ENCODE measurements around the gene MAGEC3.
"Not testable (repeated sequence)": the region's sequence is repeated elsewhere in the genome, so short reads cannot be mapped to it uniquely, and the experiment has no call there.

DNA sequence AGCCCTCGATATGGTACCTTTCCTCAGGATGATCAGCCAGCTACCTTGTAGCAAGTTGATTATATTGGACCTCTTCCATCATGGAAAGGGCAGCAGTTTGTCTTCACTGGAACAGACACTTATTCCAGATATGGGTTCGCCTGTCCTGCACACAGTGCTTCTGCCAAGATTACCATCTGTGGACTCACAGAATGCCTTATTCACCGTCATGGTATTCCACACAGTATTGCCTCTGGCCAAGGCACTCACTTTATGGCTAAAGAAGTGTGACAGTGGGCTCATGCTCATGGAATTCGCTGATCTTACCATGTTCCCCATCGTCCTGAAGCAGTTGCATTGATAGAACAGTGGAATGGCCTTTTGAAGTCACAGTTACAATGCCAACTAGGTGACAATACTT is 50.7 kb downstream of the MAGEC3 start:
- TF ChIP-seq, protein P1, sequence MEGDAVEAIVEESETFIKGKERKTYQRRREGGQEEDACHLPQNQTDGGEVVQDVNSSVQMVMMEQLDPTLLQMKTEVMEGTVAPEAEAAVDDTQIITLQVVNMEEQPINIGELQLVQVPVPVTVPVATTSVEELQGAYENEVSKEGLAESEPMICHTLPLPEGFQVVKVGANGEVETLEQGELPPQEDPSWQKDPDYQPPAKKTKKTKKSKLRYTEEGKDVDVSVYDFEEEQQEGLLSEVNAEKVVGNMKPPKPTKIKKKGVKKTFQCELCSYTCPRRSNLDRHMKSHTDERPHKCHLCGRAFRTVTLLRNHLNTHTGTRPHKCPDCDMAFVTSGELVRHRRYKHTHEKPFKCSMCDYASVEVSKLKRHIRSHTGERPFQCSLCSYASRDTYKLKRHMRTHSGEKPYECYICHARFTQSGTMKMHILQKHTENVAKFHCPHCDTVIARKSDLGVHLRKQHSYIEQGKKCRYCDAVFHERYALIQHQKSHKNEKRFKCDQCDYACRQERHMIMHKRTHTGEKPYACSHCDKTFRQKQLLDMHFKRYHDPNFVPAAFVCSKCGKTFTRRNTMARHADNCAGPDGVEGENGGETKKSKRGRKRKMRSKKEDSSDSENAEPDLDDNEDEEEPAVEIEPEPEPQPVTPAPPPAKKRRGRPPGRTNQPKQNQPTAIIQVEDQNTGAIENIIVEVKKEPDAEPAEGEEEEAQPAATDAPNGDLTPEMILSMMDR (IDR thresholded peaks at IDR 0.05) = not testable (repeated sequence)
- TF ChIP-seq POLR2AphosphoS5 (IDR thresholded peaks at IDR 0.05); POLR2A (IDR thresholded peaks at IDR 0.05; ENCODE audit: low read depth): not testable (repeated sequence)
